ENCODE data around the gene KCNN3. TPM values are rescaled to one million over a fixed set of nuclear protein-coding genes. Genes with fewer than 3 reads are reported as not detected.

KCNN3 gene
- total and polyA plus RNA-seq, 2 donors (not counting 1 experiment from before 2014, with no cell fraction given) = 0.17 to 0.82 TPM

- POLR2A ChIA-PET = no interaction called here
- Histone ChIP-seq H3K9ac (ENCODE audit: low read length) (no peak overlapping the region), H3K4me2 (replicated peaks; ENCODE audit: low read depth, low read length, poor library complexity, severe bottlenecking) (no peak overlapping the region), H3K27ac (ENCODE audit: low read length in 2 of 2) (no peak overlapping the region), H3K27me3 (replicated peaks in 1 of 4; ENCODE audit: control extremely low read depth in 1 of 4, control insufficient read depth in 3 of 4, insufficient read depth in 4 of 4, low read length in 3 of 4) (peaks cover 0 to 4% (median 0%) of the 10 kb centered on the region in 4 experiments), H3K9me3 (ENCODE audit: control extremely low read depth in 1 of 3, control insufficient read depth in 2 of 3, insufficient read depth in 1 of 3, low read length in 2 of 3) (no peaks in the 10 kb centered on the region), H3K4me1 (ENCODE audit: control insufficient read depth in 2 of 2, insufficient read depth in 2 of 2, low read length in 2 of 2) (peaks cover 0 to 9% of the 10 kb centered on the region in 2 donors), H4K20me1 (ENCODE audit: control insufficient read depth, insufficient read depth, low read length, poor library complexity, severe bottlenecking) (no peaks in the 10 kb centered on the region), H3K4me3 (ENCODE audit: control extremely low read depth in 1 of 5, extremely low read depth in 1 of 5, insufficient read depth in 1 of 5, low read depth in 2 of 5, low read length in 4 of 5) (no peak overlapping the region), H3K36me3 (replicated peaks in 1 of 2; ENCODE audit: control extremely low read depth in 1 of 2, control insufficient read depth in 1 of 2, extremely low read depth in 1 of 2, insufficient read depth in 2 of 2, low read length in 1 of 2) (no peaks in the 10 kb centered on the region), H3K79me2 (ENCODE audit: control insufficient read depth, insufficient read depth, low read length) (no peaks in the 10 kb centered on the region), H2AFZ (ENCODE audit: insufficient read depth, low read depth, low read length, poor library complexity, severe bottlenecking) (no peak overlapping the region)
- ATAC-seq (ENCODE audit: low read depth) (no peak), DNase-seq (no peak)
- no peaks in the 10 kb centered on the region for H3K9me3 Mint-ChIP-seq (ENCODE audit: insufficient read depth)
- H3K4me3 Mint-ChIP-seq = no peak overlapping the region
- H3K4me1 Mint-ChIP-seq = peaks cover 13% of the 10 kb centered on the region
- peaks cover 23% of the 10 kb centered on the region for H3K27me3 Mint-ChIP-seq
- 89% methylated on average over 19 of the region's 19 CpGs for WGBS (ENCODE audit: insufficient coverage)
- no peak overlapping the region for H3K27ac Mint-ChIP-seq
- intact Hi-C loops (cut with micrococcal nuclease) = no loop called here
- TF ChIP-seq EZH2 (IDR thresholded peaks at IDR 0.05; ENCODE audit: borderline replicate concordance, insufficient read depth, low read depth, low read length, poor library complexity, severe bottlenecking) = no peak
- CTCF ChIA-PET = no interaction called here
These were observed 23.3 kb downstream of the KCNN3 start for GRCh38 chr1:154846565-154847442.

DNA sequence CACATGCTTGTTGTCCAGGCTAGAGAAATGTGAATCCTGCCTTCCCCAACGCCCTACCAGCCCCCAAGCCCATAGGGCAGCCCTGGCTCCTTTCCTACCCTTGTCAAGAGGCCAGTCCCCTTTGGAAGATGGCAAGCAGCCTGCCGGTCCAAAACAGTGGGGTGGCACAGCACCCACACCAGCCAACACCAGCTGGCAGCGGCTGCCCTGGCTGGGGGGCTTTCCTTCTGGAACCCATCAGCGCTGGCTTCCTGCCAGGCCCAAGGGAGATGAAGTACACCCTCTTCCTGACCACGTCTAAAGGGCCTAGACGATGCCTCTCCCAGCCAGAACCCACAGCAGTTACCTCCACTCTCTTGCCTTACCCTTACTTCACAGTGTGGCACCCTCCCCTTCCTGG is 24.2 kb downstream of the KCNN3 start:
- ATAC-seq (ENCODE audit: low read depth) = no peak
- H3K27ac Mint-ChIP-seq = no peak overlapping the region
- WGBS (ENCODE audit: insufficient coverage) = 44% methylated on average over 6 of the region's 6 CpGs
- no peak overlapping the region for H3K27ac ChIP-seq (ENCODE audit: low read length in 2 of 2)
- no peak overlapping the region for H3K9ac ChIP-seq (ENCODE audit: low read length)
- ChIA-PET CTCF (no interaction called here), POLR2A (no interaction called here)
- H4K20me1 ChIP-seq (ENCODE audit: control insufficient read depth, insufficient read depth, low read length, poor library complexity, severe bottlenecking) = no peaks in the 10 kb centered on the region
- no peak for TF ChIP-seq EZH2 (IDR thresholded peaks at IDR 0.05; ENCODE audit: borderline replicate concordance, insufficient read depth, low read depth, low read length, poor library complexity, severe bottlenecking)
- TF ChIP-seq CTCF (IDR thresholded peaks at IDR 0.05) = no peak
- DNase-seq = no peak
- H3K79me2 ChIP-seq (ENCODE audit: control insufficient read depth, insufficient read depth, low read length) = no peaks in the 10 kb centered on the region
- no peak overlapping the region for H2AFZ ChIP-seq (ENCODE audit: insufficient read depth, low read depth, low read length, poor library complexity, severe bottlenecking)
- intact Hi-C loops (cut with micrococcal nuclease) = no loop called here
- H3K27me3 Mint-ChIP-seq = peaks cover 23% of the 10 kb centered on the region
- peaks cover 13% of the 10 kb centered on the region for H3K4me1 Mint-ChIP-seq
- peaks cover 0 to 4% (median 0%) of the 10 kb centered on the region in 4 experiments for H3K27me3 ChIP-seq (replicated peaks in 1 of 4; ENCODE audit: control extremely low read depth in 1 of 4, control insufficient read depth in 3 of 4, insufficient read depth in 4 of 4, low read length in 3 of 4)
- H3K4me3 Mint-ChIP-seq = no peak overlapping the region
- no peak overlapping the region for H3K4me2 ChIP-seq (replicated peaks; ENCODE audit: low read depth, low read length, poor library complexity, severe bottlenecking)
- no peaks in the 10 kb centered on the region for H3K9me3 ChIP-seq (ENCODE audit: control extremely low read depth in 1 of 3, control insufficient read depth in 2 of 3, insufficient read depth in 1 of 3, low read length in 2 of 3)
- H3K36me3 ChIP-seq (replicated peaks in 1 of 2; ENCODE audit: control extremely low read depth in 1 of 2, control insufficient read depth in 1 of 2, extremely low read depth in 1 of 2, insufficient read depth in 2 of 2, low read length in 1 of 2) = no peaks in the 10 kb centered on the region
- no peaks in the 10 kb centered on the region for H3K9me3 Mint-ChIP-seq (ENCODE audit: insufficient read depth)
- H3K4me3 ChIP-seq (ENCODE audit: control extremely low read depth in 1 of 5, extremely low read depth in 1 of 5, insufficient read depth in 1 of 5, low read depth in 2 of 5, low read length in 4 of 5) = no peak overlapping the region
- H3K4me1 ChIP-seq (ENCODE audit: control insufficient read depth in 2 of 2, insufficient read depth in 2 of 2, low read length in 2 of 2) = peaks cover 0 to 9% of the 10 kb centered on the region in 2 donors

Data from B cell (primary cell).